D721Med (cell line): Measurements from ENCODE around the gene CNDP2.
"Not testable (repeated sequence)": the region's sequence is repeated elsewhere in the genome, so short reads cannot be mapped to it uniquely, and the experiment has no call there.

ENCODE experiments used
- DNase-seq: peaks from one replicate; pipeline ENCODE4 v3.0.0; 2011; ENCODE audit warnings: low spot score; ENCODE audit not compliant: insufficient read length
- FAIRE-seq: peaks from 2 replicates; lab custom pipeline; 2011; peaks lifted over from hg19 to GRCh38; lab: Jason Lieb, UNC
- CTCF ChIP-seq: IDR thresholded peaks from 2 replicates; pipeline ENCODE4 v1.5.1; 2012; ENCODE audit warnings: mild to moderate bottlenecking, control low read depth; ENCODE audit not compliant: insufficient read depth; ENCODE audit errors: missing control alignments

The CNDP2 gene

GRCh38 chr18:74518456-74519295 is 22.5 kb downstream of the CNDP2 start:
- FAIRE-seq: peak; percentile 46
- no peak for TF ChIP-seq CTCF
- no peak for DNase-seq

- FAIRE-seq (no peak), DNase-seq (no peak)
- TF ChIP-seq CTCF: no peak
Observed at GRCh38 chr18:74519320-74520095, 23.3 kb downstream of the CNDP2 start.

- FAIRE-seq: no peak
- no peak for TF ChIP-seq CTCF
Observed at GRCh38 chr18:74520096-74520833, 24.1 kb downstream of the CNDP2 start.

GRCh38 chr18:74521068-74521725 is 25.0 kb downstream of the CNDP2 start:
- no peak for TF ChIP-seq CTCF
- FAIRE-seq: peak; percentile 11

More at GRCh38 chr18:74520096-74520833, 24.1 kb downstream of the CNDP2 start:
- no peak for DNase-seq

GRCh38 chr18:74522635-74523548 is 26.7 kb downstream of the CNDP2 start:
- DNase-seq (no peak), FAIRE-seq (peak; percentile 80)
- no peak for TF ChIP-seq CTCF

More at GRCh38 chr18:74521068-74521725, 25.0 kb downstream of the CNDP2 start:
- DNase-seq: no peak

GRCh38 chr18:74524097-74524496 is 27.9 kb downstream of the CNDP2 start:
- no peak for DNase-seq
- TF ChIP-seq CTCF: no peak
- FAIRE-seq: peak; percentile 67

GRCh38 chr18:74524915-74525314 is 28.8 kb downstream of the CNDP2 start:
- DNase-seq, FAIRE-seq: not testable (repeated sequence)
